ENCODE measurements around the gene TTC7B.
"Not testable (repeated sequence)": the region's sequence is repeated elsewhere in the genome, so short reads cannot be mapped to it uniquely, and the experiment has no call there.

Gene TTC7B

DNA sequence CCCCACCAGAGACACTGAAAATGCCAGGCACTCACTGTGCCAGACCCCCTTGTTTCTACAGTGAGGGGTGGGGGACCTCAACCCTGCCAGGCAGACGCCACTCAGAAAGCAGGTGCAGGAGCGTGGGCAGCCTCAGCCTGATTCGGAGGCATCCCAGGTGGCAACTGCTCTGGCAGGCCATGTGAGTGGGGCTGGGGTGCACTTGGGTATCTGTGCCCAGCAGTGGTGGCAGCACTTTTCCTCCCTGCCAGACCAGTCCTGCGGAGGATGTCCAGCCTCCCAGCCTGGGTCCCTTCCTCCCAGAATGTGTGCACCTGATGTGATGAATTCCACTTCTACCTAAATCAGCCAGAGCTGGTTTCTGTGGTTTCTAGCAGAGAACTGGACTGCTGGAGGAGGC, 13.4 kb upstream of the TTC7B start:
- FAIRE-seq = no peak

DNA sequence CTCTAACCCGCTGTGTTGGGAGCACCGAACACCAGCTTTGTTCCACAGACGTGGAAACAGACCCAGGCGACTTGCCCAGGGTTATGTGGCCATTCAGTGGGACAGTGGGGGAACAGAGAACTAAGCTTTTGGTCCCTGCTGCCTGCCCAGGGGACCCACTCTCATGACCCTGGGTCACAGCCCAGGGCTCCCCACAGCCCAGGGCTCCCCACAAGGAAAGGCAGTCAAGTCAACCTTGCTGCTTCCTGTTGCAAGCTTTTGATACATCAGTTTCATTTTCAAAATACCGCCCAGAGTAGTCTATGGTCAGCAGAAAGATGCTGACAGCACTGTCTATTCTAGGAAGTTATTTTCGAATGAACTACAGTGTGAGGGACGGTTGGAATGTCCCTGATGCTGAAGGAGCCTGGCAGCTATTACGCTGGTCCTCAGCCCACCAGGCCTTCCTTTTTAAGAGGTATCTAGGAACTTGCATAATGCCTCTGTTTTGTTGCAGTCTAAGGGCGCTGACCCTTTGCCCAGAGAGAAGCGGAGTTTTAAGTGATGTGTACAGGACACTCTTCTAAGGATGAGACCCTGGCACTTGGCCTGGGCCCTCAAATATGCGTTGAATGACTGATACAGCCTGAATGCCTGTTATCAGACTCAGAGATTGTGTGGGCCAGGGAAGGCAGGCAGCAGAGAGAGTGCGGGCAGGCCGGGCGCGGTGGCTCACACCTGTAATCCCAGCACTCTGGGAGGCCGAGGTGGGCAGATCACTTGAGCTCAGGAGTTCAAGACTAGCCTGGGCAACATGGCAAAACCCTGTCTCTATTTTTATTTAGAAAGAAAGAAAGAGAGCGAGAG, 12.6 kb upstream of the TTC7B start:
- FAIRE-seq = no peak

DNA sequence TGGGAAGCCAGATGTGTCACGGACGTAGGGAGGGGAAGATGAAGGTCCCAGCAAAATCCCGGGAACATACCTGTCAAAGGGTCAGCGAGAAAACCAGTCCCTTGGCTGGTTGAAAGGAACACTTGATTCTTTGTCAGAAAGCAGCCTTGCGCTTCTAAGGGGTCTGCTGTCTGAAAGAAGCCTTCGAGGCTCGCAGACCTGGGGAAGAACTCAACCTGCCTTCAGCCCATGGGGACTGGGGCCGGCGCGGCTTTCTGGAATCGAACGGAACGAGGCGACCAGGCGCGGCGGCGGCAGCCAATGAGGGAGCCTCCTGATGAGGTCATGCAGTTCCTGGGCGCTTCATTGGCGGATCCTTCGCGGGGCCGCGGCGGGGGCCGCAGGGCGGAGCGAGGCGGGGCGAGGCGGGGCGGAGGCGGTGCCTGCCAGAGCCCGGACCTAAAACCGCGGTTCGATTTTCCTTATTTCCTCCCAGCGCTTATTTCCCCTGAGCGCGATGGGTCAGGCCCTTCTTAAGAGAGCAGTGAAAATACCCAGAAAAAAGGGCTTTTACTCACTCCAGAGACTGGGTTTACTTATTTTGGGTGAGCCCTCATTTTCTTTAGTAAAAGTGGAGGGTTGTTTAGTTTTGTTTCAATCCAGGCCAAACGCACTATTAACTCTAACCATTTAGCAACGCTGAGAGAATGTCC, 11.8 kb upstream of the TTC7B start:
- FAIRE-seq = no peak

DNA sequence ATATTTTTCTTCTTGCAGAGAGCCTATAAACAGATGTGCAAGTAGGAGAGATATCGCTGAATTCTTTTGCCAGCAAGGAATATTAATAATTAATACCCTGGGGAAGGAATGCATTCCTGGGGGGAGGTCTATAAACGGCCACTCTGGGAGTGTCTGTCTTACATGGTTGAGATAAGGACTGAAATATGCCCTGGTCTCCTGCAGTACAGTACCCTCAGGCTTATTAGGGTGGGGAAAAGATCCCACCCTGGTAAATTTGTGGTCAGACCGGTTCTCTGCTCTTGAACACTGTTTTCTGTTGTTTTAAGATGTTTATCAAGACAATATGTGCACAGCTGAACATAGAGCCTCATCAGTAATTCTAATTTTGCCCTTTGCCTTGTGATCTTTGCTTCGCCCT, 7.3 kb upstream of the TTC7B start:
- not testable (repeated sequence) for FAIRE-seq

DNA sequence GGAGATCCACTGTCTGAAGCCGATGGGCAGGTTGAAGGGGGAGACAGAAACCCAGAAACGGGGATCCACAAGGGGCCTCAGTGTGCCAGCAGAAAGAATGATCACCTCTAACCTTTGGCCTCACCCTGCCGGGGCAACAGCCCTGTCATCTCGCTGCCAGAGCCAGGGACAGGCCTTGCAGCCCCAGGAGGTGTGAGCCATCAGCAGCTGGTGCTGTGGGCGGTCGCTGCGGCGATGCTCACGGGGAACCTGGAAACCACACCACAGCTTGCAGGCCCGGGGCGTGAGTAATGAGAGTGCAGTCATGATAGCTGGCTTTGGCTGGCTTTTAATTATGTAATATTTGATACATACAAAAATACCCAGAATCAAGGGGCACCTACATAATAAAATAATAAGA, 4.7 kb upstream of the TTC7B start:
- FAIRE-seq = no peak

DNA sequence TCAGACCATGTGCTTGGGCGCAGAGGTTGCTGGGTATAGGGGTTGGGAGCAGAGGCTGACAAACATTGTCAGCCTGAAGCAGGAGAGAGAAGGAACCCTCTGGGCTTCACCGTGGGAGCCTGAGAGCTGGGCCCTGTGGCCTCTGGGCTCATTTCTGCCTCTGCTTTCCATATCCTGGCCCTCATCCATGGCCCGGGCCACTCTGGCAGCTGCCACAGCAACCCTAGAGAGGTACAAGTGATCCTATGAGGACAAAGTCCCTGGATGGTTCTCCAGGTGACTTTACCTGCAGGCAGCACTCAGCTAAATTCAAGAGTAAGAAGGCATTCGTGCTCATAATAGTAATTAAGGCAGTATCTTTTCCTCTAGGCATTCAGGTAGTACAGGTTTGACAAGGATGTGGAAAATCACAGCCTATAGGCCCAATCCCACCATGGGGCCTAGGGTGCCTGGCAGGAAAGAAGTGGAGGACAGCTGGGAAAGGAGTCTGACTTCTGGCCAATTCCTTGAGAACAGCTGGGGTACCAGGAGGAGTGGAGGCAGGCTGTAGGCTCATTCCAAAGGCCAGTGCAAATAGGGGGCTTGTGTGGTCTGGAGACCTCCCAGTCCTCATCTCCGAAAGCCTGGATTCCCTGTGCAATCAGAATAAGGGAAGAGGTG, 3.6 kb upstream of the TTC7B start:
- no peak for FAIRE-seq

DNA sequence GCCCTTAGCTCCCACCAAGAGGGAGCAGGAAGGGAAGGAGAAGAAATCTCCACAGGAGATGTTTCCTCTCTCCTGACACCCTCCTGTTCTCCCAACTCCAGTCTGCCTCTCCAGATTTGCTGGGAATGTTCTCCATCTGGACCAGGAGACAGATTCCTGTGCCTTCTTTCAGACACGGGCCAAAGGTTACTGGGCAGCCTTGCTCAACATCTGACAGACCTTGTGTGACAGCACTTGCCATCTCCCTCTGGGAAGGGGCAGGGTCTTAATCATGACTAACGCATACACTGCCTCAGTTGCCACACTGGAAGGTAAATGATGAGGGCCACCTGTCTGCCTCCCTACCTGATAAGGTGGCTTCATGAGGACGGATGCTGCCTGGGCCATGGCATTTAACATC, 2.5 kb upstream of the TTC7B start:
- FAIRE-seq = no peak

DNA sequence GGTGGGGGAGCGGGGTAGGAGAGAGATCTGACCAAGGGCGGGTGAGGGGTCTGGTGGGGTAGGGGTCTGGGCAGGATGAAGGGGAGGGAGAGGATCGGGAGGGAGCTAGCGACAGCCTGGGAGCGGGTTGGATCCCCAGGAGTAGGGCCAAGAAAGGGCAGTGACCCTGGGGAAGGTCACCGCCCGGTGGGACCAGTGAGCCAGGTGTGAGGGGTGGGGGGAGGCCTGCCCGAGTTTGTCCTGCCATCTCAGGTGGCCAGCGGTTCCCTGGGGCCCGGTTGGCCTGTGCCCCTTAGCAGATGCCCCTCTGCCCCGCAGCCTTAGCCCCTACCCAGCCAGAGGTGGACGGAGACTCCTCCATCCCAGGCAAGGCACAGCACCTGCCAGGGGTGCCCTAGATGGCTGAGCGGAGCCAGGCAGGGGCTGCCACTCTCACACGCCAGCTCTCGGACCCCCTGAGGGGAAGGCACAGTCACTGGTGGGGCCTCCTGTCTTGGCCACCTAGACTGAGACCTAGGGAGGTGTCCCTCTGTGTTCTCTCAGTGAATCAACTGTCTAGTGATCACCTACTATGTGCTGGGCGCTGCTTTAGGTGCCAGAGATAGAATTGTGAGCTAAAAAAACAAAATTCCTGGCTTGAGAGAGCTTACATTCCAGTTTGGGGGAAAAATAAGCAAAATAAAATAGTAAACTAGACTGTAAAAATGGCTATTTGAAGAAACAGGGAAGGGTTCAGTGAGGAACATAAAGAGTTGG, 629 bp upstream of the TTC7B start:
- FAIRE-seq = no peak

DNA sequence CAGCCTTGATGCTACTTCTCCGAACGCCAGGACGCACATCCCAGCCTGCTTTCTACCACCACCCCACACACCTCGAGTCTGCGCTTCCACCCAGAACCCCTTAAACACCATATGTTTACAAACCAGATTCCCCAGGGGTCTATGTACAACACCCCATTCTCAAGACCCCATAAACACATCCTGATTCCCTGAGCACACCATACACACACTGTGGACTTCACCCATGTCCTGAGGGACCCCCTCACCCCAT, 733 bp downstream of the TTC7B start:
- no peak for FAIRE-seq

DNA sequence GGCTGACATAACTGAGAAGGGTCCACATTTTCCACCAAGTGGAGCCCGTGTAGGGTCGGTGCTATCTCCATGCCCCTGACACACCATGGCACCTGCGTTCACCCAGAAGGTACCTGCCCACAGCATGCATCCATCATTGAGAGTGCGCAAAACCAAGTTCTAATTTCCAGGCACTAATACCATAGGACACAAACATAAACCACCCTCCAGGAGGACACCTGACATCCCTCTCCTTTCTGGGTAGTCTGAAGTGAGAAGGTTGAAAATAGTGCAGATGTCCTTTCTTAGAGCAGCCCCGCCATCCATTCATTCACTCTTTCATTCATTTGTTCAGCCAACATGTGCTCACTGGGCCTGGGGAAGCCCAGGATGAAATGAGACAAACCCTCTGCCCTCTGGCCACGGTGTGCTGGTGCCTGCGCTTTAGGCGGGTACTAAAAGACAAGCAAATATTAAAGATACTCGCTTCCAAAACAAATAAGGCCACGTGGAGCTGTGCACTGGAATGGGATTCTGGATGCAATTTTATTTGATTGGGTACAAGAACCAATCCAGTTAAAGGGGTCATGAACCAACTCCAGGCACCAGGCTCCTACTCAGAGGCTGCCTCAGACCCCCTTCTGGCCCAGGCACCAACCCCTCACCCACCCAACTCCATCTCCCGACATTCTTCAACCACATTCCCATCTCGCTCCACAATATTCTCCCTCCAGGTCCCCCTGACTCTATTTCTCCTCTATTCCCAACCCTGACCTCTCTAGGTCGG, 1.2 kb downstream of the TTC7B start:
- FAIRE-seq = no peak

DNA sequence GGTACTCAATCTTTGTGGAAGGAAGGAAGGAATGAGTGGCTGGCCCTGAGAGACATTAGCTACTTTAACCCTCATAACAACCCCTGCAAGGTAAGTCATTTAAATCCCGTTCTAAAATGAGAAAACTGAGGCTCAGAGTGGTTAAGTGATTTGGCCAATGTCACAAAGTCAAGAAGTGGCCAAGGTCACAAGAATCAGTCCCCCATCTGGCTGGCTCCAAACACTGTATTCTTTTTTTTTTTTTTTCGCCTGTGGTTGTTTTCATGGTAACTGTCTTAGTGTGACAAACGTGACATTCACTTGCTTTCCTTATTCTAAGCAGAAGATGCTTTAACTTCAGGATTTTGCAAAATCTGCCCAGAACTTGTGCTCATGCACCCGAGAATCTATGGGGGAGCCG, 2.8 kb downstream of the TTC7B start:
- no peak for FAIRE-seq

DNA sequence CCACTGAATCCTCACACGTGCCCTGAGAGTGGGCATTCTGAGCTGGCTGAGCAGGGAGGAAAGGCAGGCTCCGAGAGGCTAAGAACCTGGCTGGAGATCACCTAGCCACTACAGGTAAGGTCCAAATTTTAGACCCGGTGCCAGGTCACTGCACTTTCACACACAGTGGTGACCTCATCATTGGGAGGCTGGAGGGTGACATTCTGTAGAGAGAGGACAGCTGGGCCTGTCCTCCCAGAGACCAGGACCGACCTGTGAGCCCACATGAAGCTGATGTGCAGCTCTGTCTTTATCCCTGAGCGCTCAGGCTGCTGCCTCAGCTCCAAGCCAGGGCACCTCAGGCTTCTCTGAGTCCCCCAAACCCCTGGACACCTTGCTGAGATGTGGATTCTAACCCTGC, 4.1 kb downstream of the TTC7B start:
- no peak for FAIRE-seq

DNA sequence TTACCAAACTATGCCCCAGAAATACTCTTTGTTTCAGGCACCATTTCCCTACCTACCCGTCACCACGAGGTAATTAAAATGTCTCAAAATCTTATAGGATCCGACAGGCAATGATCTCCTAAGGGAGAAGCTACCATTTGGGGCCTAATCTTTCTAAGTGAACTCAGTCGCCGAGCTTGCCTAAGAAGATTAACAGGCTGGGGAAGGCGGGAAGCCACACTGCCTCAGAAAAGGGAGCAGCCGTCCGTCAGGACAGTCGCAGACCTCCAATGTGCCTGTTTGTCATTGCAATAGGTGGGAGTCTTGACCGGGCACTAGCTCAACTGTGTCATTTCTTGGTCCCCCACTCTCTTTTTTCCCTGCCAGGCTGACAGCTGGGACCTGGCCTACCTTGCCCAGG, 4.6 kb downstream of the TTC7B start:
- FAIRE-seq = no peak

DNA sequence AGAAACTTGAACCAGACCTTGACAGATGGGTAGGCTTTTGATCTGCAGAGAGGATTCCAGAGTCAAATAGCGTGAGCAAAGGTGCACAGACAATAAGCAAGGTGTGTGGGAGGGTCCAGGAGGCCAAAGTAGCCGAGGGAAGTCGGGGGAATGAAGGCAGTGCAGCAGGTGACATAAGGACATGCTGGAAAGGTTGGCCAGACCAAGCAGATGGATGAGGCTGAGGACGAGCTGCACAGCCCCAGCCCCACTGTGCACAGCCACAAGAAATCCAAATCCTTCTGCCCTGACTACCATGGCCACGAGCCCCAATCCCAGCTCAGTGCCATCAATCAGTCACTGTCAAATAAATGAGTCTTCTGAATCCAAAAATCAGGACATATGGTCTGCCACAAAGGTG, 5.4 kb downstream of the TTC7B start:
- FAIRE-seq = no peak

DNA sequence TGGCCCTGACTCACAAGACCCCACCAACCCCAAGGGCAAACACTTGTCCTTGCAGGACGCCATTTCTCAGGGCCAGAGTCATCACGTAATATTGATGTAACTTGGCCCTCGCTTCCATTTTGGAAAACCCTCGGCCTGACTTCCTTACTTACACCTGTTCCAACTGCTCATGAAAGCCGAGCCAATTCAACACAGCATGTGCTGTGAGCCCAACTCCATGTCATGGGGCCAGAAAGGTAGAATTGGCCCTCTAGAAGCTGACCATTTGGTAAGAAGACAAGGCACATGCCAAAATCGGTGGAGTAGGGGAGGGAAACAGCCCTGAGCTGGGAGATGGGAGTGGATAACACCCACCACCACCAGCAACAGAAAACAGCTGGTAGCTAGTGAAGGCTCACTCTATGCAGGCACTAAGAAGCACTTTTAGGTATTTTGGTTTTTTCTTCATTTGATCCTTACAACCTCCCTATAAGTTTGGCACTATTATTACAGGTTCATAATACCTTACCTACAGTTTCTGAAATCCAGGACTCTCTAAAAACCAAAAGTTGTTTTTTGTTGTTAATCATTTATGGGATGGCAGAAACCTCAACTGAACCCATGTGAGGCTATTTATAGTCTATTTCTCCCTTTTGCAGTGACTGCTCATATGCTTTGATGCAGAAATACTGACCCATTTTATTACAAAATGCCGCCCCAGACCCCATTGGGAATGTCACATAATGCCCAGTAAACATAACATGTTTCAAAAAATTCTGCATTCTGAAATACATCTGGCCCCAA, 6.5 kb downstream of the TTC7B start:
- no peak for FAIRE-seq

DNA sequence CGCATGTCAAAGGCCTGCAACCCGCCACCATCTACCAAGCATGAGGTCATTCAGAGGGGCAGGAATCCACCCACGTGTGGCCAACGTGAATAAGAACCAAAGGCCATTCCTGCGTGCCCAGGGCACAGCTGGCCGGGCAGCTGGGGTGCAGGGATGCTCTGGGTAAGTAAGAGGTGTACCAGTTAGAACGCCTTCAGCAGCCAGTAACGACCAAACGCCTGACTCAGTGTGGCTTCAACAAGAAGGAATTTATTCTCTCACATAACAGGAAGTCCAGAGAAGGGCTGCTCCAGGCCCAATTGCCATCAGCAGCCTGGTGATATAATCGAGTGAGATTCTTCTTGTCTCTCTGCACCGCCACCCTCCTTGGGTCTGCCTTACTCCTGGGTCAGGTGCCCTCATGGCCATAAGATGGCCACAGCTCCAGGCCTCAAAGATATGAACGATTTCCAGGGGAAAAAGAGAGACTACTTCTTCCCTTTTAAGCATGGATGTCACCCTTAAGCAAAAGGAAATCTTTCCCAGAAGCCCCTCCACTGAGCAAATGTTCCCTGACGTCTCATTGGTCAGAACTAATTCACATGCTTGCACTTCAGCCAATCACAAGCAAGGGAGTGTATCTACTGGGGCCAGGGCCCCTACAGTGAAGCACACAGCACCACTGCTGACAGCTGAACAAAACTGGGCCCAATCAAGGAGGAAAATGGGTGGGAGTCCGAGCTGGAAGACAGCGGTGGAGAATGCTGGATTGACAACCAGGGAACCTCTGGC, 7.3 kb downstream of the TTC7B start:
- FAIRE-seq = no peak

DNA sequence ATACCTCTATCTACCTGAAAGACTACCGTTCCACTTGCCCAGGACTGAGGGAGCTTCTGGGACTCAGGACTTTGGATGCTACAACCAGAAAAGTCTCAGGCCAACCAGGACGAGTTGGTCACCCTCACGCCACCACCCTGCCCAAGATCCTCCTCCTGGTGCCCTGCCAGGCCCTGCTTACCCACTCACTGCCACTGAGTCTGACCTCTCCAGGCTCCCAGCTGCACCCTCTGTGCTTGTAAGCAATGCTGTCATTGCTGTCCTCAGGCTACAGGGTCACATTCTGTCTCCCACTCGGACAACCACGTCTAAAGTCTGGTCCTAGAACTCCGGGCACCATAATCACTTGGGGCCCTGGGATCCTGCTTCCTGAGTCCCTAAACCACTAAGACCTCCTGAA, 9.2 kb downstream of the TTC7B start:
- FAIRE-seq = no peak

DNA sequence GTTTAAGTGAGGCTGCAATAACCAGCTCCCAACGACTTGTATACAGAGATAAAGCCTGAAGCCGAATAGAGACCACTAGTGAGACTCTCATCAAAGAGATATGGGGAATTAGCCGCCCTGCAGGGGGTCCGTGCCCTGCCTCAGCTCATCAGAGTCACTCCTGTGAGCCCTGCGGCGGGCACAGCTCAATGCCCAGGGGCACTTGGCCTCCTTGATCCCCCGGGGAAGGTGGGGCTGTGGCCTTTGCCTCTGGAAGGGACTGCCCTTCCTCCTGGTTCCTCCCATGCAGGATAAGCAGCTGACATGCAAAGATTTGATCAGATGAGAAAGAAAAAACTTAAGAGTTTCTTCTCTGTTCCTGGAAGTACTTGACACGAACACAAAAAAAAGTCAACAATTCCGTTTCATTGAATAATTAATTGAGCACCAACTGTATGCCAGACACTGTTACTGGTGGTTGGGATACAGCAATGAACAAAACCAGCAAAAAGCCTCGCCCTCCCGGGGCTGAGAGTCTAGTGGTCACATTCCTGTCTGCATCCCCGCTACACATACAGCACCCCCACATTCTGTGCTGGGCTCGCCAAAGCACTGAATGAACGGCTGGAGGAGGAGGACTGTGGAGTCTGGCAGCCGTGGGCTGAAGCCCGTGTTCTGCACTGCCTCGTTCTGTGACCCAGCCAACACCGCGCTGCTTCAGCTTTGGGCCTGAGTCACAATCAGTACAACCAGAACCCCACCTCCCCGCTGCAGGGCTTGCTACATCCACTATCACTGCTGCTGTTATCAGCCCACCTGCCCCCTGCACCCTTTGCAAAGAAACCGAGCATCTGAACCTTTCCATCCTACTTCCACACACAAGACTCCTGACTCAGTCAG, 10.3 kb downstream of the TTC7B start:
- FAIRE-seq = no peak

DNA sequence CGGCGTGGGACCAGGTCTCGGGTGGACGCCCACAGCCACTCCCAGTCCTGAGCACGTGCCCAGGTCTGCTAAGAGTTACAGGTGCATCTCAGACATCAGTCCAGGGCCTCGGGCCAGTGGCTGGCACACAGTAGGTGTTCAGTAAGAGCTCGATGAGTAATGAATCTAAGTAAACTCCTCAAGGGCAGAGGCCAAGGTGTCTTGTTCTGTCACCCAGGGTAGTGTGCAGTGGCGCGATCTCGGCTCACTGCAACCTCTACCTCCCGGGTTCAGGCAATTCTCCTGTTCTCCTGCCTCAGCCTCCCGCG, 11.2 kb downstream of the TTC7B start:
- FAIRE-seq = no peak

Measured in colon (tissue), 2 donors.